Left kidney (tissue), 8 donors: Measurements from ENCODE around the gene ACER2. TPM values are rescaled to one million over a fixed set of nuclear protein-coding genes. Genes with fewer than 3 reads are reported as not detected.
"Not testable (repeated sequence)": the region's sequence is repeated elsewhere in the genome, so short reads cannot be mapped to it uniquely, and the experiment has no call there.

Source experiments
- DNase-seq: peaks from one replicate; pipeline ENCODE4 v3.0.0-alpha.2; 2013
- long read RNA-seq, 8 donors: transcript quantifications; one replicate each; lab custom pipeline, GENCODE V29; 2026
- polyA plus RNA-seq: library from polyadenylated mRNA; unstranded; fragments of 120-200 nt; gene quantifications from one replicate; pipeline ENCODE4 v1.2.1, GENCODE V29; 2013; ENCODE audit not compliant: insufficient read length

ACER2 gene
- 13.5 TPM for polyA plus RNA-seq
- long read RNA-seq, donor 1, partial matches to known transcripts: 0 of 1 reads
- long read RNA-seq, donor 1, other reads (novel, unspliced or antisense): 0 of 1 reads
- long read RNA-seq, donor 2, partial matches to known transcripts: 0 of 2 reads
- long read RNA-seq, donor 2, other reads (novel, unspliced or antisense): 0 of 2 reads
- long read RNA-seq, donor 3, partial matches to known transcripts: 0 of 3 reads
- long read RNA-seq, donor 3, other reads (novel, unspliced or antisense): 0 of 3 reads
- long read RNA-seq, donor 4: 0 reads
- long read RNA-seq, donor 5, partial matches to known transcripts: 0 of 2 reads
- long read RNA-seq, donor 5, other reads (novel, unspliced or antisense): 0 of 2 reads
- long read RNA-seq, donor 6: 0 reads
- long read RNA-seq, donor 7, partial matches to known transcripts: 0 of 2 reads
- long read RNA-seq, donor 7, other reads (novel, unspliced or antisense): 0 of 2 reads
- long read RNA-seq, donor 8: 0 reads

DNA sequence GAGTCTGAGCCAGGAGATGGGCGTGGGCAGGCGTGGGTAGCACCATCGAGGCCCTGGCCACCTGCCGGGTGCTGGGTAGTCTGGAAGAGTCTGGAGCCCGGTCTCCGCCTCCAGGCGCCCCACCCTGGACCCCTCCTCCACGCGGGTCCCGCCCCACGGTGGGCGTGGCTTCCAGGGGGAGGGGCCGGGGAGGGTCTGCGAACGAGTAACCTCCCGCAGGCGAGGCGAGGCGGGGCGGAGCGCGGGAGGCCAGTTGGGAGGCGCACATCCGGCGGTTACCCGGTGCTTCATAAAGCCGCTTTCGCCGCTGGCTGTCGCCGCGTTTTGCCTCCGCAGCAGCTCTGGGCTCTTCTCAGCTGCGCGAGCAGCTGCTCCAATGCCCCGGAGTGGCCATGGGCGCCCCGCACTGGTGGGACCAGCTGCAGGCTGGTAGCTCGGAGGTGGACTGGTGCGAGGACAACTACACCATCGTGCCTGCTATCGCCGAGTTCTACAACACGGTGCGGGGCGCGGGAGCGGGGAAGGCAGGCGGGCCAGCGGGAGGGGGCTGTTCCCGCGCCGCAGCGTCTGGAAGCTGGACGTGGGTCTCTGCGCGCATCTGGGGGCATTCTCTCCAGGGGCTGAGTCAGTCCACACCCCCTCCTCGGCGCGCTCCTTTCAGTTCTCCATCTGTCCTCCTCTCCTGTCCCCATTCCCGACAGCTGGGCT lies at the start of gene ACER2:
TSS of gene ACER2 (plus strand) at position 317 of the 708 bp plus-strand sequence. CDS start at position 393, 76 bp downstream.
- peak; percentile 91 for DNase-seq

DNA sequence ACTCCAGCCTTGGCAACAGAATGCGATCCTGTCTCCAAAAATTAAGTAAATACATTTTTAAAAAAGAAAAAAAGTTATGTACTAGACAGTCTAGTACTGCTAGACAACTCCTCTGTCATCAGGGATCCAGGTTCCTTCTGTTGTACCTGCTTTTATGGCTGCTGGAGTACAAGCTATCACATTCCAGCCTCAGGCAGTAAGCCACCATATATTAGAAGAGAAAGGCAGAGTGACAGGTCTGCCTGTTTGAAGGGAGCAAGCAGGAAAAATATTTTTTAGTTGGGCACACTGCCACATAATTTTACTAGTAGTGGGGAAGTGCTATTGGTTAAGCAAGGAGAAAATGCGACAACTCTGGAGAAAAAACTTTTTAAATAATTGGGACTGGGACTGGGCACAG lies 39.7 kb upstream of the ACER2 start:
- no peak for DNase-seq

DNA sequence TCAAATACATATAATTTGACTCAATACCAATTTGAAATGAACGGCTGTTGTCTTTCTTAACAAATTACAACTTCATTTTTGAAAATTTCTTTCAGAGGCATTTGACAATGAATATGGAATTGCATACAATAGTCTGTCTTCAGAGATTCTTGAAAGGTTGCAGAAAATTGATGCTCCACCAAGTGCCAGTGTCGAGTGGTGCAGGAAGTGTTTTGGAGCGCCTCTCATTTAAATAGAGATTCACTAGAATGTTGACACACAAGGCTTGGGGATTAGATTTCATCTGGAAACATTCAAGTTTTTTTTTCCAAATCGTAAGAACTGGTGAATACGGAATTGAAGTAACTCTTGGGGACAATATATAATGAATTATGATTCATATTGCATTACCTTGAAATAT lies 36.9 kb upstream of the ACER2 start:
- DNase-seq: no peak

DNA sequence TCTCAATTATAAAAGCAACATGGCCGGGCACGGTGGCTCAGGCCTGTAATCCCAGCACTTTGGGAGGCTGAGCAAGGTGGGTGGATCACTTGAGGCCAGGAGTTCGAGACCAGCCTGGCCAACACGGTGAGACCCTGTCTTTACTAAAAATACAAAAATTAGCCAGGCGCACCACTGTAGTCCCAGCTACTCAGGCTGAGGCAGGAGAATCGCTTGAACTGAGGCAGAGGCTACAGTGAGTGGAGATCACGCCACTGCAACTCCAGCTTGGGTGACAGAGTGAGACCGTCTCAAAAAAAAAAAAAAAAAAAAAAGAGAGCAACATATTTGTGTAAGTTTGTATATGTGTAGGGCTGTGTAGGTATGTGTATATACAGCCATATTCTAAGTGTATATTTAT lies 36.2 kb upstream of the ACER2 start:
- no peak for DNase-seq

DNA sequence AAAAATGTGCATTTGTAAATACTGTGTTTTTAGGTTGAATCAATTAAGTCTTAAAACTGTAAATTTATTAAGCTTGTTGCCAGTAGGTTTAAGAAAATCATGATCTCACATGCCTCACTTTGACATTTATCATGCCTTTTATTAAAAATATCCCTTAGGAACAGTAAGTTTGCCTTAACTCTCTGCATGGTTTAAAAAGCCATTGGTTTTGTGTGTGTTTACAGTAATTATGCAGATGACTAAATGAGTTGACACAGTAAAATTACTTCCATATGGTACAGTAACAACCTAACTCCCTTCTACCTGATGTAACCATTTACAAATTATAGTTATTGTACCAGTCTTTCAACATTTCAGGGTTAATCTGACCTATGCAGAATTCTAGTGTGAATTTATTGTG lies 35.3 kb upstream of the ACER2 start:
- no peak for DNase-seq

DNA sequence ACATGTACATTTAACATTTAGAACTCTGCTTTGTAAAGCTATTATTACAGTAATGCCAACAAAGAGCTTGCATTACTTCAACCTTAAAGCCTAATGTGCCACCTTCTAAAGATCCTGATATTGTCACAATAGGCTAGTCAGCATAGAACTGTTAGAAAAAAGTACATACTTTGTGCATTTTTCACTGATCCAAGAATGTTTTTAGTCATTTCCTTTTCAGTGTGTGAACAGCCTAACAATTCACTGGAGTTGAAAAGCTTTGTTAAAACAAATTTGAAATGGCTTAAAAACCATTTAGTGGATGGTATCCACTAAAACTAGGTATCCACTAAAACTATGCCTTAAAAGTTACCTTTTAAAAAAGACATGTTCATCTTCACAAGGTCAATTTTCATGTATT lies 33.3 kb upstream of the ACER2 start:
- DNase-seq: no peak

DNA sequence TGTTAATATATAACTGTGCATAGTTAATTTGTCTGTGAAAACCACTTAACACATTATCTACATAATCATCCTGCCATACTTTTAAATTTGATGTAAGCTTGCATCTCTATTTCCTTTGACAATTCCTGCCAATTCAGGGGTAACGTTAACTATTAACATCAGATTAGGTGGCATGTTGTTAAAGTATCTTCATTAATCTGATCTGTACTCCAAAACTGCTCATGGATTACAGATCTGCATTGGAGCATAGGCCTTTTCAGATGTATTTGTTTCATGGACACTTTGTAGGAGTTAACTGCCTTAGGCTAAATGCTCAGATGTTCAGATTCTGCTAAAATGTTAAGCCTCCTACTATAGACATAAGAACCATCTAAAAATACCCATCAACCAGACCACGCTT lies 31.9 kb upstream of the ACER2 start:
- DNase-seq: no peak

DNA sequence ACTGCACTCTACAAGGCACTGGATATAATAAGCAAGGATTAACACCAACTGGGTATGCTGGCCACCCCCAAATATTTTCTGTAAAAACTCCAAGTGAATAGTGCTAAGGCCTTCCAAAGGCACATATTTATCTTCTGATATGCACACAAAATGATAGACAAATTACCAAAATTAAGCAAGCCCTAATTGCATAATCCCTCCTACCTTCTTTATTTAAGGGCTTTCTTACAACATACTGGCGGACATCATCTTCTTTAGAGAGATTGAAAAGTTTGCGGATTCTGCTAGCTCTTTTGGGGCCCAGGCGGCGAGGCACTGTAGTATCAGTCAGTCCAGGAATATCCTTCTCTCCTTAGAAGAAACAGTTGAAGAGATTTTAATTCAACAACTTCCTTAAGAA lies 30.6 kb upstream of the ACER2 start:
- no peak for DNase-seq

DNA sequence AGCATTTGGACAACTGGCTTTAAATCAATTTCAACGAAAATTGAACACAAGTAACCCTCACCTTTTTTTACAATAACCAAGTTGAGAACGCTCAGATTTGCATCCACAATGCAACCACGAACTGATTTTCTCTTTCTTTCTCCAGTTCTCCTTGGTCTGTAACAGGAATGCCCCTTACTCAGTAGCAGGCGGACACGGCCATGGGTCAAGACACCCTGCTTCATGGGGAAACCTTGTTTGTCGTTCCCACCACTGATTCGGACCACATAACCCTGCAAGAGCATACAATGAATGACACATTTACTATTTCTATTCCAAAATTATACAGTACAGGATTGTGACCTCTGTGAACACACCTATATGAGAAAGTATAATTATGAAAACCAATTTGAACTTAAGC lies 30.2 kb upstream of the ACER2 start:
- DNase-seq: no peak

DNA sequence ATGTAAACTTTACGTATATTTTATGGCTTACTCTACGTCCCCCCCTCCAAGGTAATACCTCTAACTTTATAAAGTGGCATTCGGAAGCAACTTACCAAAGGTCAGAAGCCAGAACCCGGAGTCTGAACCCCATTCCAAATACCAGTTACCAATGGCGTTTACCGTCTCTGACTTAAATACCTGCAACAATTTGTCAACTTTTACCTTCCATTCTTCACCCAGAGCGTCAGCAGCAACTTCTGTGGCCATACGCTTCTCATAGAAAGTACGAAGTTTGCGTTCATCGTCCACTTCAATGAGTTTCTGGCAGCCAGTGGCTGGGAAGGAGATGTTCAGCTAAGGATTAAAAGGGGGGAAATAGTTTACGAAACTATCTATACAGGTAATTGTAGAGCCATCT lies 29.5 kb upstream of the ACER2 start:
- DNase-seq: no peak

DNA sequence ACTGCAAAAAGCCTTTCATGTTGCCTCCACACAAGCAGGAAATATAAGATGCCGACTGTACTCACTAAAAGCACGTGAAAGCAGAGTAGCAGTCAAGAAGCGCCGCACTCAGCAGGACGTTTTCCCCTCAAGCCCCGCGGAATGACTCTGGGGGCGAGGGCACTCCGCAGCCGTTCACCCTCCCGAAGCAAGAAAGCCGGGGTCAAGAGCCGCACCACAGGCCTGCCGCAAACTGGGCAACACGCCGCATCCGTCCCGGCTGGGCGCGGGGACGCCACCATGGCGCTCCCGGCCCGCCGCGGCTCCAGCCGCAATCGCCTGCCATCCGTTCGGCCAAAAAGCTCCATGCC lies 29.1 kb upstream of the ACER2 start:
- DNase-seq: no peak

DNA sequence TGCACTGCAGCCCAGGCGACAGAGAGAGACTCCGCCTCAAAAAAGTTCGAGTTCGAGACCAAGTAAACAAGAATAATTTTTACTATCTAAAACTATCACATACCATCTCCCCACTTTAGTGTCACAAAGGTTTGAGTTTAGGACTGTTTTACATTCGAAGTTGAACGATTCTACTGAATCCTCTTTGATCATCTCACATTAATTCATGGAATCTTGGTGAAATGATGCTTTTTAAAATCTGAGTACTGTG lies 28.1 kb upstream of the ACER2 start:
- no peak for DNase-seq

DNA sequence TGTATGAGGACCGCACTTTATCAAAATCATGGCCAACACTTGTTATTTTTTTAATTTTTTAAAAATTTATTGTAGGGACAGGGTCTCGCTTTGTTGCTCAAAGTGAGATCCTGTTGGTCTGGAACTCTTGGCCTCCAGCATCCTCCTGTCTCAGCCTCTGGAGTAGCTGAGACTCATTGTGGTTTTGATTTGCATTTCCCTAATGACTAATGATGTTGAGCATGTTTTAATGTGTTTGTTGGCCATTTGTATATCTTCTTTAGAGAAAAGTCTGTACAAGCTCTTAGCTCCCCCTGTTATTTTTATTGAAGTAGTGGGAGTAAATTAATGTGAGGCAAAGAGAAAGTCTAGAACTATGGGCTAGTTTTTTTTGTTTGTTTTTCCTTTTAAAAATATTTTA lies 27.2 kb upstream of the ACER2 start:
- no peak for DNase-seq

DNA sequence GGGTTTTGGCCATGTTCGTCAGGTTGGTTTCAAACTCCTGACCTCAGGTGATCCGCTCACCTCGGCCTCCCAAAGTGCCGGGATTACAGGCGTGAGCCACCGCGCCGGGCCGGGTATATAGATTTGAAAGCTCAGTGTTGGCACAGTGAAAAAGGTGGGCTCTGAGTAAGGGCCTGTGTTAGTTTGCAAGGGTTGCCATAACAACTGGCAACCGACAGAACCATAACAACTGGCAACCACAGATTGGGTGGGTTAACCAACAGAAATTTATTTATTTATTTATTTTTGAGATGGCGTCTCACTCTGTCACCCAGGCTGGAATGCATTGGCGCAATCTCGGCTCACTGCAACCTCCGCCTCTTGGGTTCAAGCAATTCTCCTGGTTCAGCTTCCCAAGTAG lies 23.6 kb upstream of the ACER2 start:
- DNase-seq: not testable (repeated sequence)

DNA sequence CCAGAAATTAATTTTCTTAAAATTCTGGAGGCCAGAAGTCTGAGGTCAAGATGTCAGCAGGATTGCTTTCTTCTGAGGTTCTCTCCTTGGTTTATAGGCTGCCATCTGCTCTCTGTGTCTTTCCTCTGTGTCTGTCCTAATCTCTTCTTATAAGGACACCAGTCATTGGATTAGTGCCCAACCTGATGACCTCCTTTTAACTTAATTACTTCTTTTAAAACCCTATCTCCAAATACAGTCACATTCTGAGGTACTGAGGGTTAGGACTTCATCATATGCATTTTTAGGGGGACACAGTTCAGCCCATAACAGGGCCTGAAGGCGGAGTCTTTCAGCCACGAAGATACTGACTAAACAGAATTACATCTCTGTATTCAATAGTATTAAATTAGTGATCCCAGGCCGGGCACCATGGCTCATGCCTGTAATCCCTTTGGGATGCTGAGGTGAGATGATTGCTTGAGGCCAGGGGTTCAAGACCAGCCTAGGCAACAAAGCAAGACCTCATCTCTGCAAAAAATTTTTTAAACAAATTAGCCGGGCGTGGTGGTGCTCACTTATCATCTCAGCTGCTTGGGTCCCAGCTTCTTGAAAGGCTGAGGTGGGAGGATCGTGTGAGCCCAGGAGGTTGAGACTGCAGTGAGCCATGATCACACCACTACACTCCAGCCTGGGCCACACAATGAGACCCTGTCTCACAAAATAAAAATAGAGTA lies 22.9 kb upstream of the ACER2 start:
- no peak for DNase-seq

DNA sequence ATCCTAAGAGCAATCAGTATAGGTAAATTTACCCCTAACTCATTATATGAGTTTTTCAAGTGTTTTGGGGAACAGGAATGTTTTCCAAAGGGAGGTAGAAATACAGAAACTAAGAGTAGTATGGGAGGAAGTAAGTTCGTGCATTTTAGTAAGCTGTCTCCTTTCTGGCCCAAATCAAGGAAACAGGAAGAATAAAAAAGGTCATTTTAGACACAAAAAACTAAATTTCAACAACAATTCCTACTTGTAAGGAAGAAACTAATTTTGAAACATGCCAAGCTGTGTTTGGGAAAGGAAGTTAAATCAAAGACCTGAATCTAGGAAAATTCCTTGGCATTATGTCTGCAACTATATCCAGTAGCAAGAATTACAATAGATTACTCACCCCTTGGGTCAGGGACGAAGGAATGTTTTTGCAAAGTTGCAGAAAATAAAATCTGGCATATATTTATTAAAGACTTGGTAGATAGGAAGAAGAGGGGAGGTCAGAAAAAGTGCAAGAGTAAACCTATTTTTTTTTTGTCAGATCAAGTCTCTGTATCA lies 22.2 kb upstream of the ACER2 start:
- no peak for DNase-seq

DNA sequence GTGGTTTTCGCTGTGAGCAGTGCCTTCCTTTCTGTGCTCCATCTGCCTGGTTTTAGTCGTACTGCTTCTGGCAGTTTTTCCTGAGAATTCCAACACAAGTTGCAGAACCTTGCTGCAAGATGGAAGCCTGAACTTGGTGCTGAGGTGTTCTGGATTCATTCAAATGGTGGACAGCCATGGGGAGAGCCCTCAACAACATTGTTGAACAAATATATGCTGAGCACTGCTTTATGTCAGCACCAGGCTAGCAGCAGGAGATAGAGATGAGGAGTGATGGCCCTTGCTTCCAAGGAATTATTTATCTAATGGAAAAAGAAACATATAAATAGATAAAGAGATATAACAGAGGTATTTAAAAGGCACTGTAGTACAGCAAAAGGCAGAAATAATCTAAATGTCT lies 21.5 kb upstream of the ACER2 start:
- no peak for DNase-seq

DNA sequence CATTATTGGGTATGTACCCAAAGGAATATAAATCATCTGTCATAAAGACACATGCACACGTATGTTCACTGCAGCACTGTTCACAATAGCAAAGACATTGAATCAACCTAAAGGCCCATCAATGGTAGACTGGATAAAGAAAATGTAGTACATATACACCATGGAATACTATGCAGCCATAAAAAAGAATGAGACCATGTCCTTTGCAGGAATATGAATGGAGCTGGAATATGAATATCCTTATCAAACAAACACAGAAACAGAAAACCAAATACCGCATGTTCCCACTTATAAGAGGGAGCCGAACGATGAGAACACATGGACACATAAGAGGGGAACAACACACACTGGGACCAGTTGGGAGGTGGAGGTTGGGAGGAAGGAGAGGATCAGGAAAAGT lies 19.3 kb upstream of the ACER2 start:
- DNase-seq: not testable (repeated sequence)

DNA sequence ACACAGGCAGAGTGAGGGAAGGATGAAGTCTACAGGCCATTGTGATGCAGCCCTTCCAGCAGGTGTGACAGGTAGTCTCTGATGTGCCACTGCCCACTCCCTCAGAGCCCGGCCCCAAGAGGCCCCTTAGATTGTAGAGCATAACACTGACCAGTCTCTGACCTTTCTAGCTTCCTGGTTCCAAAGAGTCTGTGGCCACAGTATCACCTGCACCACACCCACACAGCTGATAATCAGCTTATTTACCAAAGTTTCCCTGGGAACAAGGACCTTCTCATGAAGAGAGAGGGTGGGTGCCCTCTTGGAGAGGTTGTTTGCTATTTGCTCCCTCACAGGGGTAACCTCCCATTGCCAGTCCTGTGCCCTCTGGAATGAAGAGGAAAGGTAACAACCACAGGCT lies 11.0 kb upstream of the ACER2 start:
- DNase-seq: no peak

DNA sequence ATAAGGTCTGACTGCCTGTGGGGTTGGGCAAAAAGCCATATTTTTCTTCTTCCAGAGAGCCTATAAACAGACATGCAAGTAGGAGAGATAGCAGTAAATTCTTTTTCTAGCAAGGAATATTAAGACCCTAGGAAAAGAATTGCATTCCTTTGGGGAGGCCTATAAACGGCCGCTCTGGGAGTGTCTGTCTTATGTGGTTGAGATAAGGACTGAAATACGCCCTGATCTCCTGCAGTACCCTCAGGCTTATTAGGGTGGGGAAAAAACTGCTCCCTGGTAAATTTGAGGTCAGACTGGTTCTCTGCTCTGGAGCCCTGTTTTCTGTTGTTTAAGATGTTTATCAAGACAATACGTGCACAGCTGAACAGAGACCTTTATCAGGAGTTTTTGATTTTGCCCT lies 5.6 kb upstream of the ACER2 start:
- not testable (repeated sequence) for DNase-seq

DNA sequence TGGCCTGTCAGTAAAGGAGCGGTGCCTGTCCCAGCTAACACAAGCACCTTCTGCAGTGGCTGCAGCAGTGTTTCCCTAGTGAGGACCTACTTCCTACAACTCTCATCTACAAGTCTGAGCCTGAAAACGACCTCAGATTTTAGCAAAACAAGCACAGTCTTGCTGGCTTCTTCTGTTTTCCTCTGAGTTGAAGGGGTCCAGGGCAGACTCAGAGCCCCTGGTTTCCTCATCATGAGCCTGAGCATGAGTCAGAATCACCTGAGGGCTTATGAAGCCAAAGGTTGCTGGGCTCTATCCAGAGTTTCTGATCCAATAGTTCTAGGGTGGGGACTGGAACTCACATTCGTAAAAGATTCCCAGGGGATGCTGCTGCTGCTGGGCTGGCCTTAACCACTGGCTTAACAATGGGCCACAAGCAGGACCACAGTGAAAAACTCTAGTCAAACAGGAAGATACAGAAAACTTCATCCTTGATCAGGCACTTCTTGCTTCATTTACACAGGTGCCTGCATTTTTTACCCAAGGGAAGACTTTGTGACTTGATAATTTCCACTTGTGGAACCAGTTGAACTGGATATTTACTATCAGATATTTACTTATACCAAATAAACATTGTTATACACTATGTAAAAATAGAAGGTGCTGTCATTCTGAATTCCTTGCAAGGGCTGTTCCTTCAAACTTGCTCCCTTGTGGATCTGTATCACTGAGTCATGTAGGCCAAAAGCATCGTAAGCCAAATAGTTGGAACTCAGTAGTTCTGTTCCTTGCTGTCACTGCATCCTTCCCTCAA lies 4.3 kb upstream of the ACER2 start:
- no peak for DNase-seq

DNA sequence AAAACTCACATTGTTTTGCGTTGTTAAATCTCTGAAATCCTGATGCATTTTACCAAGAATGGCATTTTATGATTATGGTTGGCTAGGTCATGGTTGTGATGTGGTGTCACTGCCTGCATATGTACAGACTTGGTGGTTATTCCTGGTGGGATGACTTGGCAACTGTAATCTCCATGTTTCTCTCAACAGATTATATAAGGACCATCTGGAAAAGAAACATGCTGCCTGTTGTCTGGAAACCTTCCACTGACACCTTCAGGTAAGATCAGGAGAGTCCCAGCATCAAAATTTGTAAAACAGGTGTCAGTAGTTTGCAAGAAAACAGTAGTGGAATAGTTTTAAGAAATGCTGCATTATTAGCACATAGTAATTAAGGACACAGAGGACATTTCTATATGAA lies 3.0 kb upstream of the ACER2 start:
- DNase-seq: no peak
